Osteocyte (in vitro differentiated cells): ENCODE data around the gene GSAP. TPM values are rescaled to one million over a fixed set of nuclear protein-coding genes. Genes with fewer than 3 reads are reported as not detected.

Experiments
- DNase-seq: peaks from one replicate; pipeline ENCODE4 v3.0.0; 2021; ENCODE audit warnings: mixed read lengths; ENCODE audit not compliant: unreplicated experiment; ENCODE audit errors: extremely low spot score
- H3K27ac Mint-ChIP-seq: one replicate; pipeline ENCODE4 v1.8.0; 2021; ENCODE audit warnings: mild to moderate bottlenecking, mixed read lengths; ENCODE audit not compliant: unreplicated experiment
- H3K27me3 Mint-ChIP-seq: one replicate; pipeline ENCODE4 v1.8.0; 2021; ENCODE audit warnings: mixed read lengths; ENCODE audit not compliant: unreplicated experiment
- H3K36me3 Mint-ChIP-seq: one replicate; pipeline ENCODE4 v1.8.0; 2021; ENCODE audit warnings: mixed read lengths; ENCODE audit not compliant: unreplicated experiment
- H3K4me1 Mint-ChIP-seq: one replicate; pipeline ENCODE4 v1.8.0; 2021; ENCODE audit warnings: mixed read lengths; ENCODE audit not compliant: unreplicated experiment
- H3K4me3 Mint-ChIP-seq: one replicate; pipeline ENCODE4 v1.8.0; 2021; ENCODE audit warnings: mild to moderate bottlenecking, moderate library complexity, mixed read lengths; ENCODE audit not compliant: unreplicated experiment
- H3K9me3 Mint-ChIP-seq: one replicate; pipeline ENCODE4 v1.8.0; 2021; ENCODE audit warnings: mixed read lengths; ENCODE audit not compliant: unreplicated experiment
- total RNA-seq: library from RNA; stranded (reverse); gene quantifications from 2 replicates; pipeline ENCODE4 v1.2.1, GENCODE V29; 2021
- TF ChIP-seq, protein P1 (sequence below): fragments of 200-600 bp; sonication (generic); IDR thresholded peaks from 2 replicates; pipeline ENCODE4 v1.5.0; 2021; ENCODE audit warnings: antibody characterized with exemption, mild to moderate bottlenecking, moderate library complexity

Gene GSAP
- total RNA-seq, 1 donor from 2014 or later: 0.83 TPM

GRCh38 chr7:77386165-77386822 lies 29.9 kb downstream of the GSAP start:
- no peak for DNase-seq
- Mint-ChIP-seq H3K36me3 (peaks cover 1% of the 10 kb centered on the region), H3K4me3 (no peak overlapping the region), H3K9me3 (no peaks in the 10 kb centered on the region), H3K4me1 (peaks cover 12% of the 10 kb centered on the region), H3K27ac (no peak overlapping the region), H3K27me3 (no peaks in the 10 kb centered on the region)
- TF ChIP-seq, protein P1, sequence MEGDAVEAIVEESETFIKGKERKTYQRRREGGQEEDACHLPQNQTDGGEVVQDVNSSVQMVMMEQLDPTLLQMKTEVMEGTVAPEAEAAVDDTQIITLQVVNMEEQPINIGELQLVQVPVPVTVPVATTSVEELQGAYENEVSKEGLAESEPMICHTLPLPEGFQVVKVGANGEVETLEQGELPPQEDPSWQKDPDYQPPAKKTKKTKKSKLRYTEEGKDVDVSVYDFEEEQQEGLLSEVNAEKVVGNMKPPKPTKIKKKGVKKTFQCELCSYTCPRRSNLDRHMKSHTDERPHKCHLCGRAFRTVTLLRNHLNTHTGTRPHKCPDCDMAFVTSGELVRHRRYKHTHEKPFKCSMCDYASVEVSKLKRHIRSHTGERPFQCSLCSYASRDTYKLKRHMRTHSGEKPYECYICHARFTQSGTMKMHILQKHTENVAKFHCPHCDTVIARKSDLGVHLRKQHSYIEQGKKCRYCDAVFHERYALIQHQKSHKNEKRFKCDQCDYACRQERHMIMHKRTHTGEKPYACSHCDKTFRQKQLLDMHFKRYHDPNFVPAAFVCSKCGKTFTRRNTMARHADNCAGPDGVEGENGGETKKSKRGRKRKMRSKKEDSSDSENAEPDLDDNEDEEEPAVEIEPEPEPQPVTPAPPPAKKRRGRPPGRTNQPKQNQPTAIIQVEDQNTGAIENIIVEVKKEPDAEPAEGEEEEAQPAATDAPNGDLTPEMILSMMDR: no peak

GRCh38 chr7:77383333-77383740 lies 32.8 kb downstream of the GSAP start:
- H3K36me3 Mint-ChIP-seq: peaks cover 1% of the 10 kb centered on the region
- TF ChIP-seq, protein P1: no peak
- H3K4me3 Mint-ChIP-seq: no peak overlapping the region
- peaks cover 7% of the 10 kb centered on the region for H3K27me3 Mint-ChIP-seq
- H3K4me1 Mint-ChIP-seq: peaks cover 10% of the 10 kb centered on the region
- no peak for DNase-seq
- no peak overlapping the region for H3K27ac Mint-ChIP-seq
- no peaks in the 10 kb centered on the region for H3K9me3 Mint-ChIP-seq

DNA sequence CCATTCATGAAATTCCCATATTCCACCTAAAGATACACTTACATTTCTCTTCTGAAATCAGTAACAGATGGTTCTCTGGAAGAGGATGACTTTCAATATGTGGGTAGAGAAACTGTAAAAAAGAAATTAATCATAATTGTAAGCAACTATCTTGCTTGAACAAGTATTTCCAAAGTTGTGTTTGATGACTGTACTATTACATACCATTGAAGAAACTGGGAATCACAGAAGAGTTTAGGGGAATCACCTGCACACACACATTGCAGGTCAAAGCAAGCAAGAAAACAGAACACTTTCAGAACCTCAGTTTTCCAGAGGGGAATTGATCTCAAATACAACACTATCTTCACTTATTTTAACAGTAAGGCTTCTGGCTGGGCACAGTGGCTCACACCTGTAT lies 33.6 kb downstream of the GSAP start:
- H3K9me3 Mint-ChIP-seq: no peaks in the 10 kb centered on the region
- H3K4me3 Mint-ChIP-seq: no peak overlapping the region
- H3K27ac Mint-ChIP-seq: no peak overlapping the region
- peaks cover 1% of the 10 kb centered on the region for H3K36me3 Mint-ChIP-seq
- peaks cover 1% of the 10 kb centered on the region for H3K4me1 Mint-ChIP-seq
- DNase-seq: no peak
- peaks cover 7% of the 10 kb centered on the region for H3K27me3 Mint-ChIP-seq
- TF ChIP-seq, protein P1: no peak

DNA sequence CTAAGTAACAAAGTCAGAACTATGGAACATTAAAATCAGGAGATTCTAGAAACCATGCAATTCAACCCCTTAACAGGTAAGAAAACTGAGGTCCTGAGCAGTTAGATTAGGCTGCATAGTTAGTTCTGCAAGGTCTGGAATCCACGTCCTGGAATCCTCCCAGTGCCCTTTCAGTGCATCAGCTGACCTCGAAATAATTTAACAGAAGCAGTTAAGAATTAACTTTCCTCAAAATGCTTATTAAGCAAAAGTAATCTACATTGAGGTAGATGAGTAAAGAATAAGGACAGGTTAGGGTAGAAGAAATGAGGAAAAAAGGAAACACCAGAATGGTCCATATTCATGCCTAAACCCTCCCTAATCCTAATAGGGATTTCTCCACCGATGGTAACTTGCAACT lies 37.6 kb downstream of the GSAP start:
- Mint-ChIP-seq H3K27ac (no peak overlapping the region), H3K4me3 (no peak overlapping the region), H3K9me3 (no peaks in the 10 kb centered on the region), H3K36me3 (no peaks in the 10 kb centered on the region), H3K4me1 (no peaks in the 10 kb centered on the region), H3K27me3 (peaks cover 7% of the 10 kb centered on the region)
- TF ChIP-seq, protein P1: no peak
- DNase-seq: no peak

DNA sequence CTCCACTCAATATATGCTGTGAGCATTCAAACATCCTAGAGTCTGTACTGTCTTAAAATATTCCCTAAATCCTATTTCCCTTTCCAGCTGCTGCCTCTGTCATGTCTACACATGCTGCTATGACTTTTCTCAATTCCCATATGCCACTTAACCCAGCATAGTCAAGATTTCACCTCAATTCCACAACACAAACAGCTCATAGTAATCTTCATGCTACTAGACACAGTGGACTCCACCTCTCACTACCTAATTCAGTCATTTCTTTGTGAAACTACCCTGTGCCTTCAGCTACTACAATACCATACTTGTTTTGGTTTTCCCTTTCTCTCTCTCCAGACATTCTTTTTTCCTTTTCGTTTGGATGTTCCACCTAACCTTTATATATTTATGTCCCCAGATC lies 45.5 kb downstream of the GSAP start:
- no peaks in the 10 kb centered on the region for H3K4me1 Mint-ChIP-seq
- DNase-seq: no peak
- peaks cover 4% of the 10 kb centered on the region for H3K36me3 Mint-ChIP-seq
- H3K4me3 Mint-ChIP-seq: no peak overlapping the region
- H3K27me3 Mint-ChIP-seq: no peaks in the 10 kb centered on the region
- no peak overlapping the region for H3K27ac Mint-ChIP-seq
- peaks cover 10% of the 10 kb centered on the region for H3K9me3 Mint-ChIP-seq
- TF ChIP-seq, protein P1: no peak
